GM20000 (cell line): Measurements from ENCODE around the gene CEP104.

ENCODE experiments used
- DNase-seq: peaks from one replicate; pipeline ENCODE4 v3.0.0; 2012; ENCODE audit warnings: low spot score
- TF ChIP-seq, protein P1 (sequence below): IDR thresholded peaks from 2 replicates; pipeline ENCODE4 v1.5.1; 2012; ENCODE audit warnings: mild to moderate bottlenecking, control low read depth; ENCODE audit errors: extremely low read depth, missing control alignments

The CEP104 gene

DNA sequence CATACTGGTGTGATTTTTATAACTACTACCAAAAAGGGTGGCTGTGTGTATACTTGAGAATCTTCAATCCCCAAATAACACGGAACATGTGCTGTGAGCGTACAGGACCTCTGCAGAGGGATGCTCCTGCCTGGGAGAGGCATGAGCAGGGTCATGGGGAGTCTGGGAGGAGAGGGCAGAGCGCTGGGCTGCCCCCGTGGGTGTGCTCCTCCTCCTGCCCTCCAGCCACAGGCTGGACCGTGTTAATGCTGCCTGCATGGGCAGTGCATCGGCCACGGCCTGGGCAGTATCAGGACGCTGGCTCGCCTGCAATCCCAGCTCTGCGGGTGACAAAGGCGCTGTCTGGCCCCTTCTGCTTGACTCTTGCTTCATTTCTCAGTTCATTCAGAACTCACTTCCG lies 6.2 kb downstream of the CEP104 start:
- no peak for DNase-seq
- TF ChIP-seq, protein P1, sequence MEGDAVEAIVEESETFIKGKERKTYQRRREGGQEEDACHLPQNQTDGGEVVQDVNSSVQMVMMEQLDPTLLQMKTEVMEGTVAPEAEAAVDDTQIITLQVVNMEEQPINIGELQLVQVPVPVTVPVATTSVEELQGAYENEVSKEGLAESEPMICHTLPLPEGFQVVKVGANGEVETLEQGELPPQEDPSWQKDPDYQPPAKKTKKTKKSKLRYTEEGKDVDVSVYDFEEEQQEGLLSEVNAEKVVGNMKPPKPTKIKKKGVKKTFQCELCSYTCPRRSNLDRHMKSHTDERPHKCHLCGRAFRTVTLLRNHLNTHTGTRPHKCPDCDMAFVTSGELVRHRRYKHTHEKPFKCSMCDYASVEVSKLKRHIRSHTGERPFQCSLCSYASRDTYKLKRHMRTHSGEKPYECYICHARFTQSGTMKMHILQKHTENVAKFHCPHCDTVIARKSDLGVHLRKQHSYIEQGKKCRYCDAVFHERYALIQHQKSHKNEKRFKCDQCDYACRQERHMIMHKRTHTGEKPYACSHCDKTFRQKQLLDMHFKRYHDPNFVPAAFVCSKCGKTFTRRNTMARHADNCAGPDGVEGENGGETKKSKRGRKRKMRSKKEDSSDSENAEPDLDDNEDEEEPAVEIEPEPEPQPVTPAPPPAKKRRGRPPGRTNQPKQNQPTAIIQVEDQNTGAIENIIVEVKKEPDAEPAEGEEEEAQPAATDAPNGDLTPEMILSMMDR = no peak

DNA sequence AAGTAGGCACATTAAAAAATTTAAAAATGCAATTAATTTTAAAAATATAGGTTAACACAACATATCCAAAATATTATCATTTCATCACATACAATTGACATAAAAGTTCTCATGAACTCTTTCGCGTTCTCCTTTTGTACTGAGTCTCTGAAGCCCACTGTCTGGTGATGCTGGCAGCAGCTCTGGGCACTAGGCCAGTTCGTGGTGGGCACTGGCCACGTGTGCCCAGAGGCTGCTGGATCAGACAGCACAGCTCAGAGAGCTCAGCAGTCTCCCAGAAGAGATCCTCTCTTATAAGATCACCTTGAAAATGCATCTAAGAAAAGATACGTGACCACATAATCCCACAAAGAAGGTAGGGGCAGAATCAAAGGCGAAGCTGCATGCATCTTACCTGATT lies 9.9 kb downstream of the CEP104 start:
- DNase-seq = no peak
- TF ChIP-seq, protein P1 = no peak

DNA sequence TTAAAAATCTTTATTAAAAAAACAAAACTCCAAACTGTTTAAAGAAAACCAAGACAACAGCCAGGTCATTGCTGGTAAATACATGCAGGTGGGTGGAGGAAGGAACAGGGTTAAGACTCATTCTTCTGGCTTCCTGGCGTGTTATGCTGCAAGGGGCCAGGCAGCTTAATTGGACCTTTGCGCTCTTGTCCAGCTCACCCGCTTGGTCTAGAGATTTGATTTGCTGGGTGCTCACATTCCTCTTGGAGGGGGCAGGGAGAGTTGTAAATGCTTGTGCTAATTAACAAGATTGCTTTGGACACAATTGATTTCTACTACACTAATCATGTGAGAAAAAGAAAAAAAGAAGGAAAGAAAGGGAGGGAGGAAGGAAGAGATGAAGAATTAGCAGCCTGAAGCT lies 10.5 kb downstream of the CEP104 start:
- DNase-seq = no peak
- TF ChIP-seq, protein P1 = no peak

DNA sequence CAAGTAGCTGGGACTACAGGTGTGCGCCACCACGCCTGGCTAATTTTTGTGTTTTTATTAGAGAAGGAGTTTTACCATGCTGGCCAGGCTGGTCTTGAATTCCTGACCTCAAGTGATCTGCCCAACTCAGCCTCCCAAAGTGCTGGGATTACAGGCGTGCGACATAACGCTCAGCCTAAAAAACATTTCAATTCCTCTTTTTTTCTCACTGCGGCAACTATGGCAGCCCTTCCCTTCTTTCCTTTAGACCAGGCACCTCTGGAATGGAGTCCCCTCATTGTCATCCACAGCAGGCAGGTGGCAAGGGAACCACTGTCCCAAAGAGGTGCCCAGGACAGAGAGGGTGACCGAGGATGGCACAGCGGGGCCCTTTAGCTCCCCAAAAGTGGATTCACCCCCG lies 14.1 kb downstream of the CEP104 start:
- TF ChIP-seq, protein P1 = no peak
- DNase-seq = no peak

DNA sequence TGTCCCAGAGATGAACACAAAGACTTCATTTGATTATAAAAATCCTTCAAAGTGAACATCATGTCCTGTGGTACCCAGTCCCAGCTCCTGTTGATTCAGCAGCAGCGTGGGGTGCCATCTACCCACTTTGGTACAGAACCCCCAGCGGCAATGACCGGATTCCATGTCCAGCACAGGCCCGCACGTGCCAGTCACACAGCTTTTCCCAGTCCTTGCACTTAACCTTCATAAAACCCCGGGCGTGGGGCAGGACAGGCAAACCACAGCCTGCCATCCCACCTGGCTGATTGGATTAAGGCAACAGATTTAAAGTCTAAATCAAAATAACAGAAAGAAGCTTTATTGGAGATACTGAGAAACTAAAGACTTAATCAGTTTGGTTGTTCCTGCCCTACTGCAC lies 15.5 kb downstream of the CEP104 start:
- DNase-seq = no peak
- TF ChIP-seq, protein P1 = no peak

DNA sequence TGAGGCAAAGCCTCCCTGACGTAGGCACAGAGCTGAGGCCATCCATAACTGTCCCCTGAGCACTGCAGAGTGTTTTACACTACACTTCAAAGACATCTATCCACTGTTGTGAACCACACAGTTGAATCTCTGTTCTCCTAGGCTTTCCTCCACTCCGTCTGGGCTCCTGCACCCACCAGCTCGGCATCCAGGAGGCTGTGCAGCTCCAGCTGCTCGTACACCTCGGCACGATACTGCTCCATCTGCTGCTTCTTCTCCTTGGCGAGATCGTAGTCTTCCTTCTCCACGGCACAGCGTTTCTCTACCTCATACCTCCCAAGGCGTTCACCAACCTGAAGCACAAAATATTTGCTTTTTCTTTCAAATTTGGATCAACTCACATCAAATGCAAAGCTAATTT lies 18.2 kb downstream of the CEP104 start:
- TF ChIP-seq, protein P1 = no peak
- no peak for DNase-seq

DNA sequence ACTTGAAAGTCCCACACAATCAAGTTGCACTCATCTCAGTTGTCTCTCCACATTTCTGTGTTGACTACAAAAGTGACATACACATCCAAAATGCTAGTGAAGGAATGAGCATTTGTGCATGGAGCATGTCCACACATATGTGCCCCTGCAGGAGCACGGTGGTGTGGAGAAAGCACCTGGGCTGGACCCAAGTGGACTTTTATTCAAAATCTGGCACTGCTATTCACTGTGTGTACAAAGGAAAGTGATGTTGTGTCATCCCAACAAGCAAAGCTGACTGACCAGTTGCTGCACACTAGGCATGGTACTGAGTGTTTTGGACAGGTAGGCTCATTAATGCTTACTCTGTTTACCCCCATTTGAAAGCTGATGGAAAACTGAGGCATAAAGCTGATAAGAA lies 19.3 kb downstream of the CEP104 start:
- no peak for DNase-seq
- TF ChIP-seq, protein P1 = no peak
